ENCODE measurements around the gene RASSF7. TPM values are rescaled to one million over a fixed set of nuclear protein-coding genes. Genes with fewer than 3 reads are reported as not detected.

Gene RASSF7
- total and polyA plus RNA-seq, 2 of the 8 experiments (the other 6 are each of a cell fraction or from before 2014, with no cell fraction given) = 22.3 to 43.9 TPM

GRCh38 chr11:526192-526591, 34.6 kb upstream of the RASSF7 start:
- Histone ChIP-seq H4K5ac (ENCODE audit: insufficient read length, low read depth, low read length) (no peak overlapping the region), H3K23ac (ENCODE audit: insufficient read length) (no peak overlapping the region), H2BK12ac (ENCODE audit: low read depth, low read length) (no peak overlapping the region), H2BK15ac (ENCODE audit: low read length) (no peak overlapping the region), H3K36me3 (ENCODE audit: control insufficient read depth in 2 of 4, insufficient read depth in 4 of 4, low read length in 3 of 4) (no peaks in the 10 kb centered on the region), H3K27ac (ENCODE audit: low read depth, low read length) (no peak overlapping the region), H3K4me1 (replicated peaks in 1 of 4; ENCODE audit: control insufficient read depth in 3 of 4, insufficient read depth in 4 of 4, low read length in 3 of 4) (no peaks in the 10 kb centered on the region), H3K4me2 (ENCODE audit: insufficient read depth in 1 of 2, low read depth in 2 of 2, low read length in 2 of 2) (no peak overlapping the region), H2BK20ac (ENCODE audit: low read length) (no peak overlapping the region), H4K8ac (ENCODE audit: extremely low read depth, insufficient read depth, low read length) (no peak overlapping the region; the same call in 1 of the 2 replicates), H2AFZ (ENCODE audit: low read length) (no peak overlapping the region), H4K91ac (replicated peaks; ENCODE audit: insufficient read length, low read length) (no peak overlapping the region), H3K9ac (replicated peaks in 1 of 4; ENCODE audit: extremely low read depth in 1 of 4, low read depth in 3 of 4, low read length in 3 of 4) (no peak overlapping the region), H3K23me2 (ENCODE audit: low read depth, low read length) (no peaks in the 10 kb centered on the region), H4K20me1 (replicated peaks in 1 of 2; ENCODE audit: control insufficient read depth in 1 of 2, insufficient read depth in 2 of 2, low read length in 2 of 2) (no peaks in the 10 kb centered on the region), H3K56ac (replicated peaks; ENCODE audit: insufficient read length, low read depth, low read length) (no peak overlapping the region), H3K9me3 (ENCODE audit: insufficient read depth in 2 of 2, low read depth in 1 of 2, low read length in 1 of 2) (no peaks in the 10 kb centered on the region), H3K4me3 (ENCODE audit: extremely low read depth in 1 of 4, insufficient read depth in 2 of 4, low read depth in 3 of 4, low read length in 4 of 4) (no peak overlapping the region), H2AK5ac (ENCODE audit: low read depth, low read length) (no peak overlapping the region), H3K4ac (replicated peaks; ENCODE audit: insufficient read length, low read depth, low read length) (no peak overlapping the region), H3K27me3 (replicated peaks in 1 of 4; ENCODE audit: control insufficient read depth in 3 of 4, extremely low read depth in 1 of 4, insufficient read depth in 3 of 4, low read length in 3 of 4) (no peaks in the 10 kb centered on the region), H3K18ac (ENCODE audit: extremely low read depth, low read length) (no peak overlapping the region), H2BK120ac (replicated peaks; ENCODE audit: low read depth, low read length) (no peak overlapping the region), H2BK5ac (ENCODE audit: low read depth, low read length) (no peak overlapping the region), H3K79me1 (ENCODE audit: low read depth, low read length) (no peaks in the 10 kb centered on the region), H3K79me2 (ENCODE audit: control insufficient read depth in 1 of 2, insufficient read depth in 2 of 2, low read length in 2 of 2) (no peaks in the 10 kb centered on the region), H3K14ac (ENCODE audit: insufficient read length) (no peak overlapping the region)
- CTCF ChIA-PET (ENCODE audit: partially characterized antibody) = interaction anchor here (1.2 kb wide), 1 partner anchor 10 kb away, joined by 3 read pairs; no protein-coding TSS in a partner anchor
- WGBS, 2 experiments (ENCODE audit: extremely low coverage in 1 of 2, insufficient coverage in 1 of 2, insufficient read length in 1 of 2, insufficient replicate concordance in 2 of 2, low coverage in 1 of 2, low lambda C conversion rate in 2 of 2, missing lambda C conversion rate in 1 of 2) = 95% methylated on average over 17 of the region's 17 CpGs; no CpG with 5 or more reads in 1 of the 2 experiments
- POLR2A ChIA-PET (ENCODE audit: partially characterized antibody) = no interaction called here
- FAIRE-seq = no peak
- no peak for DNase-seq (ENCODE audit: low read depth in 1 of 2, low spot score in 2 of 2)
- TF ChIP-seq SIRT6 (IDR thresholded peaks at IDR 0.05; ENCODE audit: low read length) (no peak), E2F6 (IDR thresholded peaks at IDR 0.05) (no peak), GABPA (IDR thresholded peaks at IDR 0.05; ENCODE audit: borderline replicate concordance, insufficient read depth, low read length) (no peak), SRF (IDR thresholded peaks at IDR 0.05; ENCODE audit: low read depth, low read length) (no peak), CEBPB (IDR thresholded peaks at IDR 0.05; ENCODE audit: low read depth, low read length) (no peak), KDM1A (IDR thresholded peaks at IDR 0.05; ENCODE audit: borderline replicate concordance, low read length) (no peak), CBX5 (IDR thresholded peaks at IDR 0.05; ENCODE audit: low read depth, low read length) (no peak), USF2 (IDR thresholded peaks at IDR 0.05; ENCODE audit: low read length) (no peak), YY1 (IDR thresholded peaks at IDR 0.05; ENCODE audit: low read depth, low read length) (no peak), TBP (IDR thresholded peaks at IDR 0.05; ENCODE audit: low read depth, low read length) (no peak), CTCF (IDR thresholded peaks at IDR 0.05; ENCODE audit: control extremely low read depth in 1 of 3, insufficient read depth in 1 of 3, low read depth in 1 of 3, low read length in 3 of 3) (no peak)
